ENCODE results near the gene TMEM63A.

The TMEM63A gene

DNA sequence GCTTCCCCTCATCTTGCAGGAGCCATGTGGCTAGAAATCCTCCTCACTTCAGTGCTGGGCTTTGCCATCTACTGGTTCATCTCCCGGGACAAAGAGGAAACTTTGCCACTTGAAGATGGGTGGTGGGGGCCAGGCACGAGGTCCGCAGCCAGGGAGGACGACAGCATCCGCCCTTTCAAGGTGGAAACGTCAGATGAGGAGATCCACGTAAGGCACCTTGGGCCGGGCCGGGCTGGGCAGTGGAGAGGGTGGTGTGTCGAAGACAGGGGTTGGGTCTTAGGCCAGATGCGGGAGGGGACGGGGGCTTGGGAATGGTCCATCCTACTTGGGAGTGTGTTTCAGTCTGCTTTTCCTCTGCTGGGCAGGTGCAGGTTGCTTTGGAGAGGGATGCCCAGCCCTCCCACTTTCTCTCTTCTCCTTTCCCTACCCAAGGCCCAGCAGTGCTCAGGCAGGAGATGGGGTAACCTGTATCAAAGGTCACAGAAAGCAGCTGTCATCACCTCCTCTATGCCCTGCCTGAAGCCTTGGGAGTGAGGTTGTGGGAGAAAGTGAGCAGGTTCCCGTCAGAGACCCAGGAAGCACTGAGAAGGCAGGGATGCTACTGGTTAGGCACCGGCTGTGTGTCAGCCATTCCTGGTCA is 53.4 kb downstream of the TMEM63A start:
- TF ChIP-seq, protein P1, sequence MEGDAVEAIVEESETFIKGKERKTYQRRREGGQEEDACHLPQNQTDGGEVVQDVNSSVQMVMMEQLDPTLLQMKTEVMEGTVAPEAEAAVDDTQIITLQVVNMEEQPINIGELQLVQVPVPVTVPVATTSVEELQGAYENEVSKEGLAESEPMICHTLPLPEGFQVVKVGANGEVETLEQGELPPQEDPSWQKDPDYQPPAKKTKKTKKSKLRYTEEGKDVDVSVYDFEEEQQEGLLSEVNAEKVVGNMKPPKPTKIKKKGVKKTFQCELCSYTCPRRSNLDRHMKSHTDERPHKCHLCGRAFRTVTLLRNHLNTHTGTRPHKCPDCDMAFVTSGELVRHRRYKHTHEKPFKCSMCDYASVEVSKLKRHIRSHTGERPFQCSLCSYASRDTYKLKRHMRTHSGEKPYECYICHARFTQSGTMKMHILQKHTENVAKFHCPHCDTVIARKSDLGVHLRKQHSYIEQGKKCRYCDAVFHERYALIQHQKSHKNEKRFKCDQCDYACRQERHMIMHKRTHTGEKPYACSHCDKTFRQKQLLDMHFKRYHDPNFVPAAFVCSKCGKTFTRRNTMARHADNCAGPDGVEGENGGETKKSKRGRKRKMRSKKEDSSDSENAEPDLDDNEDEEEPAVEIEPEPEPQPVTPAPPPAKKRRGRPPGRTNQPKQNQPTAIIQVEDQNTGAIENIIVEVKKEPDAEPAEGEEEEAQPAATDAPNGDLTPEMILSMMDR (IDR thresholded peaks at IDR 0.05; ENCODE audit: low read depth, low read length, poor library complexity, severe bottlenecking): no peak
- TF ChIP-seq EZH2phosphoT487 (IDR thresholded peaks at IDR 0.05; ENCODE audit: borderline replicate concordance, low read length): no peak
- Histone ChIP-seq H3K9me2 (replicated peaks; ENCODE audit: control insufficient read depth, low read length) (no peaks in the 10 kb centered on the region), H3K9me3 (ENCODE audit: control insufficient read depth, insufficient read depth, low read length) (no peaks in the 10 kb centered on the region), H3K79me2 (ENCODE audit: control insufficient read depth, low read length) (no peaks in the 10 kb centered on the region), H4K20me1 (ENCODE audit: control insufficient read depth, insufficient read depth, low read depth, low read length) (no peaks in the 10 kb centered on the region), H3K4me2 (ENCODE audit: low read length) (no peak overlapping the region), H3K36me3 (ENCODE audit: control insufficient read depth, low read length) (no peaks in the 10 kb centered on the region), H3K4me1 (ENCODE audit: control insufficient read depth, low read length) (no peaks in the 10 kb centered on the region), H3F3A (ENCODE audit: control insufficient read depth, insufficient read depth) (no peaks in the 10 kb centered on the region), H3K27ac (ENCODE audit: low read depth, low read length) (no peak overlapping the region), H3K27me3 (ENCODE audit: control insufficient read depth, low read length) (no peaks in the 10 kb centered on the region), H3K4me3 (ENCODE audit: low read length) (no peak overlapping the region)

DNA sequence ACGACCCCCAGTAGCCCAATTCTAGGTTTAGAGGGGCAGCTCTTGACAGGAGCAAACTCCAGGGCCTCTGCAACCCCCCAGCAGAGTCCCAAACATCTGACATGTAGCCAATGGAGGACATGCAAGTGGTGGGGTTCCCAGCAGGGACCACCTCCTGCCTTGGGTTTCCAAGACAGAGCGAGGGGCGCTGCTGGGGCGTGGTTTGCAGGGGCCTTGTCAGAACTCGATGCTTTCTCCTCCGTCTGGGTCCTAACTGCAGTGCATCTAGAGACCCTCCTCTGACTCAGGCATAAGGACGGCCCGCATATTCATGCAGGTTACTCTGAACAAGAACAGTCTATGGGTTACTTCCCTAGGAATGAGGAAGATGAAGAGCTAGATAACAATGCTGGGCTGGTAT is 55.1 kb downstream of the TMEM63A start:
- H3K9me3 ChIP-seq (ENCODE audit: control insufficient read depth, insufficient read depth, low read length): no peaks in the 10 kb centered on the region
- H3F3A ChIP-seq (ENCODE audit: control insufficient read depth, insufficient read depth): no peaks in the 10 kb centered on the region
- no peaks in the 10 kb centered on the region for H3K36me3 ChIP-seq (ENCODE audit: control insufficient read depth, low read length)
- H3K4me3 ChIP-seq (ENCODE audit: low read length): no peak overlapping the region
- no peaks in the 10 kb centered on the region for H4K20me1 ChIP-seq (ENCODE audit: control insufficient read depth, insufficient read depth, low read depth, low read length)
- no peak overlapping the region for H3K27ac ChIP-seq (ENCODE audit: low read depth, low read length)
- H3K9me2 ChIP-seq (replicated peaks; ENCODE audit: control insufficient read depth, low read length): no peaks in the 10 kb centered on the region
- H3K4me2 ChIP-seq (ENCODE audit: low read length): no peak overlapping the region
- no peaks in the 10 kb centered on the region for H3K4me1 ChIP-seq (ENCODE audit: control insufficient read depth, low read length)
- H3K79me2 ChIP-seq (ENCODE audit: control insufficient read depth, low read length): no peaks in the 10 kb centered on the region
- no peaks in the 10 kb centered on the region for H3K27me3 ChIP-seq (ENCODE audit: control insufficient read depth, low read length)
- TF ChIP-seq, protein P1 (IDR thresholded peaks at IDR 0.05; ENCODE audit: low read depth, low read length, poor library complexity, severe bottlenecking): no peak
- no peak for TF ChIP-seq EZH2phosphoT487 (IDR thresholded peaks at IDR 0.05; ENCODE audit: borderline replicate concordance, low read length)

DNA sequence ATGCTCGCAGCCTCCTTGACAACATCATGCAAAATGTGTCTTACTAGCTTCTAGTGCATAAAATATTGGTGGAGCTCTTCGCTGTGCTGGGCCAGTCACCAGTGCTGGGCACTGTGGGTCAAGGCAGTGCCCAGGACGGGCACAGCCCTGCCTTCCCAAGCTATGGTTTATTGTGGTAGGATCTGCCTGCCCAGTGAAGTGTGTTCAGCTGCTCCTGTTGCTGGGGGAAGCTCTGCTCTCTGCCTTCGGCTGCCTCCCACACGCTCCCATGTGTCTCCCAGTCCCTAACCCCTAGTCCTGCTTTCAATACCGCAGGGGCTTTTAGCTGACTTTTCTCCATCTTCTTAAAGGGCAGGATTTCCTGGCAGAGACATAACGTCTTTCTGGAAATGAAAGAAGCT is 56.6 kb downstream of the TMEM63A start:
- Histone ChIP-seq H3K9me3 (ENCODE audit: control insufficient read depth, insufficient read depth, low read length) (no peaks in the 10 kb centered on the region), H3K36me3 (ENCODE audit: control insufficient read depth, low read length) (no peaks in the 10 kb centered on the region), H3K9me2 (replicated peaks; ENCODE audit: control insufficient read depth, low read length) (no peaks in the 10 kb centered on the region), H3K4me3 (ENCODE audit: low read length) (no peak overlapping the region), H3K27ac (ENCODE audit: low read depth, low read length) (no peak overlapping the region), H4K20me1 (ENCODE audit: control insufficient read depth, insufficient read depth, low read depth, low read length) (no peaks in the 10 kb centered on the region), H3K79me2 (ENCODE audit: control insufficient read depth, low read length) (no peaks in the 10 kb centered on the region), H3K27me3 (ENCODE audit: control insufficient read depth, low read length) (no peaks in the 10 kb centered on the region), H3F3A (ENCODE audit: control insufficient read depth, insufficient read depth) (no peaks in the 10 kb centered on the region), H3K4me1 (ENCODE audit: control insufficient read depth, low read length) (no peaks in the 10 kb centered on the region), H3K4me2 (ENCODE audit: low read length) (no peak overlapping the region)
- TF ChIP-seq, protein P1 (IDR thresholded peaks at IDR 0.05; ENCODE audit: low read depth, low read length, poor library complexity, severe bottlenecking): no peak
- TF ChIP-seq EZH2phosphoT487 (IDR thresholded peaks at IDR 0.05; ENCODE audit: borderline replicate concordance, low read length): no peak

Measured in DOHH2 (cell line).